ENCODE measurements around the gene APELA.

The APELA gene

DNA sequence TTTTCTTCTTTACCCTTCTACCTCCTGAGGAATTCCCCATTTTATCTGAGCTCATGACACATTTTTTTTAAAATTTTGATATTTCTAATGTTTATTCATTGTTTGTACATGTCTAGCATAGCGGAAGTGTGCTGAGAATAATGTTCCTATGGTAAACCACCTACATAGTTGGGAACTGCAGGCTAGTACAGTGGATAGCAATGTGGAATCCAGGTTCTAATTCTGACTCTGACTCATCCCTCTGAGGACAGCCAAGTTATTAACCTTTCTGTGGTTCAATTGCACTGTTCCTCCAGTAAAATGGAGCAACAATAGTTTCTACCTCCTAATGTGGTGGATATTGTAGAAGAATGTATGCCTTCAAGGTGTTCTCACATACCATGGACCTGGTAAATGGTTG, 20.6 kb upstream of the APELA start:
- H3K4me3 ChIP-seq (replicated peaks; ENCODE audit: low read depth, low read length): no peak overlapping the region
- TF ChIP-seq, protein P1, sequence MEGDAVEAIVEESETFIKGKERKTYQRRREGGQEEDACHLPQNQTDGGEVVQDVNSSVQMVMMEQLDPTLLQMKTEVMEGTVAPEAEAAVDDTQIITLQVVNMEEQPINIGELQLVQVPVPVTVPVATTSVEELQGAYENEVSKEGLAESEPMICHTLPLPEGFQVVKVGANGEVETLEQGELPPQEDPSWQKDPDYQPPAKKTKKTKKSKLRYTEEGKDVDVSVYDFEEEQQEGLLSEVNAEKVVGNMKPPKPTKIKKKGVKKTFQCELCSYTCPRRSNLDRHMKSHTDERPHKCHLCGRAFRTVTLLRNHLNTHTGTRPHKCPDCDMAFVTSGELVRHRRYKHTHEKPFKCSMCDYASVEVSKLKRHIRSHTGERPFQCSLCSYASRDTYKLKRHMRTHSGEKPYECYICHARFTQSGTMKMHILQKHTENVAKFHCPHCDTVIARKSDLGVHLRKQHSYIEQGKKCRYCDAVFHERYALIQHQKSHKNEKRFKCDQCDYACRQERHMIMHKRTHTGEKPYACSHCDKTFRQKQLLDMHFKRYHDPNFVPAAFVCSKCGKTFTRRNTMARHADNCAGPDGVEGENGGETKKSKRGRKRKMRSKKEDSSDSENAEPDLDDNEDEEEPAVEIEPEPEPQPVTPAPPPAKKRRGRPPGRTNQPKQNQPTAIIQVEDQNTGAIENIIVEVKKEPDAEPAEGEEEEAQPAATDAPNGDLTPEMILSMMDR (IDR thresholded peaks at IDR 0.05; ENCODE audit: insufficient read depth, low read length, poor library complexity, severe bottlenecking): no peak
- DNase-seq (ENCODE audit: extremely low read depth, insufficient read length): no peak
- H3K27me3 ChIP-seq (replicated peaks; ENCODE audit: control insufficient read depth, insufficient read depth, low read length): no peaks in the 10 kb centered on the region
- H3K36me3 ChIP-seq (ENCODE audit: control insufficient read depth, insufficient read depth, low read length): no peaks in the 10 kb centered on the region

DNA sequence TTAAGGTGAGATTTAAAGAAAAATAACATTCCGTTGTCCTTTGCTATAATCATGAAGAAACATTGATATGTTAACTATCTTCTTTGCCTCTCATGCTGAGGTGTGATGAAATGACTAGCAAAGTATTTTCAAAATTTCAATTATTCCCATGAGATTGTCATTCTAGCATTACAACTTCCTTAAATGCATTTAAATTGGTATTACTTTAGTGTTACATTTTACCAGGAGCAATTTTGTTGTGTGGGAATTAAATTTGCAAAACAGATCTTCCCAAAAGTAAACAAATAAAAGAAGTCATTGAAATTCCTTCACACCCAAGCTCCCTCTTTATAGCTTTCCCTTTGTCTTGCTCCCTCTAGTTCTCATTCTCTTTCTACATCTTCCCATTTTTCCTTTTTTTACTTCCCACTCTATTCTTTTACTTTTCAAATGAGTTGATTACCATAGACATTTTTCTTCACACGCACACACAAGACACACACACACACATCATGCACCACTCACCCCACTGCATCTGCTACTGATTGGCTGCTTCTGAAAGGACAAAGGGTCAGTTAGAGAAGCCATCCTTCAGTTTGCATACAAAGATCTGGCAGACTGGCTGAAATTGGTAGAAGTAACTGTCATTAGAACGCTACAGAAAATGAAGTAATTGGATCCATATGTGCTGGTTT, 10.0 kb upstream of the APELA start:
- DNase-seq (ENCODE audit: extremely low read depth, insufficient read length): no peak
- H3K36me3 ChIP-seq (ENCODE audit: control insufficient read depth, insufficient read depth, low read length): no peaks in the 10 kb centered on the region
- H3K27me3 ChIP-seq (replicated peaks; ENCODE audit: control insufficient read depth, insufficient read depth, low read length): no peaks in the 10 kb centered on the region
- TF ChIP-seq, protein P1 (IDR thresholded peaks at IDR 0.05; ENCODE audit: insufficient read depth, low read length, poor library complexity, severe bottlenecking): no peak
- no peak overlapping the region for H3K4me3 ChIP-seq (replicated peaks; ENCODE audit: low read depth, low read length)

DNA sequence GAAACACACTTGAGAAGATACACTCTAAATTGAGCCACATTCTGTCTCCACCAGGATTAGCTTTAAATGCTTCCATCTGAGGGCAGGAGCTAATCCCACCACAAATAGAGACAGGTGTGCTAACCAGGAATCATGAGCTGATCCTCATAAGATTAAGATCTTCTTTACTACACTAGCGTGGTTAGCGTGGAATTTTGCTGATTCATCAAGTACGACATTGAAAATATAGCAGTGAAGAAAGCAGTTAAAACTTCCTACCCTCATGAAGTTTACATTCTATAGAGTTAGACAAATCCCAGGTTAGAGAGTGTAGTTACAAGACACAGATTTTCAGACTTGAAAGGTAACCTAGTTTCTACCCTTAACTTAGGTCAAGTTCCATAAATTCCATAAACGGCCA, 5.3 kb upstream of the APELA start:
- Histone ChIP-seq H3K4me3 (replicated peaks; ENCODE audit: low read depth, low read length) (no peak overlapping the region), H3K36me3 (ENCODE audit: control insufficient read depth, insufficient read depth, low read length) (no peaks in the 10 kb centered on the region), H3K27me3 (replicated peaks; ENCODE audit: control insufficient read depth, insufficient read depth, low read length) (no peaks in the 10 kb centered on the region)
- no peak for DNase-seq (ENCODE audit: extremely low read depth, insufficient read length)
- TF ChIP-seq, protein P1 (IDR thresholded peaks at IDR 0.05; ENCODE audit: insufficient read depth, low read length, poor library complexity, severe bottlenecking): no peak

DNA sequence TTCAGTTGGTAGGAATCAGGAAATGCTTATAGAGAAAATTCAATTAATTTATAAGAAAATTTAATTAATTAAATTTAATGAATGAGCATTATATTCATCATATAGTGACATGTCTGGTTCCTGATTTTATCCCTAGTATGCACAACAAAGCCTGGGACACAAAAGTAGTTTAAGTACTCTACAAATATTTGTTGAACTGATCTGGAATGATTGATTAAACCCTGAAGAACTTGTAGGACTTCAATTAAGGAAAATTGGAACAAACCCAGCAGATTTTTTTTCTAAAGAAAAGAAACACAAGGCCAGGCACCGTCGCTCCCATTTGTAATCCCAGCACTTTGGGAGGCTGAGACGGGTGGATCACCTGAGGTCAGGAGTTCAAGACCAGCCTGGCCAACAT, 4.5 kb upstream of the APELA start:
- TF ChIP-seq, protein P1 (IDR thresholded peaks at IDR 0.05; ENCODE audit: insufficient read depth, low read length, poor library complexity, severe bottlenecking): no peak
- no peaks in the 10 kb centered on the region for H3K27me3 ChIP-seq (replicated peaks; ENCODE audit: control insufficient read depth, insufficient read depth, low read length)
- no peaks in the 10 kb centered on the region for H3K36me3 ChIP-seq (ENCODE audit: control insufficient read depth, insufficient read depth, low read length)
- no peak overlapping the region for H3K4me3 ChIP-seq (replicated peaks; ENCODE audit: low read depth, low read length)
- DNase-seq (ENCODE audit: extremely low read depth, insufficient read length): no peak

DNA sequence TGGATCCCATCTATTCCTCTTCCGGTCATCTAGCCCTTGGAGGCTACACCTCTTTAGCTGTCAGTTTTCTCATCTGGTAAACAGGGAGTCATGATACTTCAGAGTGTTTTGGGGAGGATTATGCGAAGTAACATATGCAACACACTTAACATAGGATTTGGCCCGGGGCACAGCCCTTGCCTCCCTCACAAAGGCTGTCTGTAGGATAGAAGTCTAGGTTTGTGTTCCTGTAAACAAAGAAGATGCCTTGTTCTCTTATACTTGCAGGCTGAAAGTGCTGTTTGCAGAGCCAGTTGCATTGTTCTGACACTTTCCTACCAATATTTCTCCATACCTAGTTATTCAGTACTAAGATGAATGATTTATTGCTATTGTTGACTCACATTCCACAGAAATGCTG, 2.2 kb upstream of the APELA start:
- no peaks in the 10 kb centered on the region for H3K36me3 ChIP-seq (ENCODE audit: control insufficient read depth, insufficient read depth, low read length)
- no peaks in the 10 kb centered on the region for H3K27me3 ChIP-seq (replicated peaks; ENCODE audit: control insufficient read depth, insufficient read depth, low read length)
- H3K4me3 ChIP-seq (replicated peaks; ENCODE audit: low read depth, low read length): no peak overlapping the region
- TF ChIP-seq, protein P1 (IDR thresholded peaks at IDR 0.05; ENCODE audit: insufficient read depth, low read length, poor library complexity, severe bottlenecking): no peak
- no peak for DNase-seq (ENCODE audit: extremely low read depth, insufficient read length)
